ENCODE results near the gene DIP2C.

DIP2C gene

GRCh38 chr10:567869-568268 lies 121.6 kb downstream of the DIP2C start:
- DNase-seq = no peak

- no peak for DNase-seq
Observed at GRCh38 chr10:566241-566885, 123.1 kb downstream of the DIP2C start.

- no peak for DNase-seq
Observed at GRCh38 chr10:565676-566075, 123.8 kb downstream of the DIP2C start.

- no peak for DNase-seq
Observed at GRCh38 chr10:565146-565545, 124.3 kb downstream of the DIP2C start.

- no peak for DNase-seq
Observed at GRCh38 chr10:563827-564226, 125.6 kb downstream of the DIP2C start.

GRCh38 chr10:562142-562541 lies 127.3 kb downstream of the DIP2C start:
- DNase-seq = no peak

GRCh38 chr10:561721-562120 lies 127.7 kb downstream of the DIP2C start:
- DNase-seq = no peak

- DNase-seq = no peak
Observed at GRCh38 chr10:560314-560992, 129.0 kb downstream of the DIP2C start.

- DNase-seq = no peak
Observed at GRCh38 chr10:559767-560047, 129.8 kb downstream of the DIP2C start.

- no peak for DNase-seq
Observed at GRCh38 chr10:558891-559766, 130.3 kb downstream of the DIP2C start.

- no peak for DNase-seq
Observed at GRCh38 chr10:558364-558763, 131.1 kb downstream of the DIP2C start.

GRCh38 chr10:557792-558328 lies 131.6 kb downstream of the DIP2C start:
- DNase-seq = no peak

- DNase-seq = no peak
Observed at GRCh38 chr10:556971-557637, 132.4 kb downstream of the DIP2C start.

GRCh38 chr10:555682-556350 lies 133.7 kb downstream of the DIP2C start:
- no peak for DNase-seq

- no peak for DNase-seq
Observed at GRCh38 chr10:555281-555680, 134.2 kb downstream of the DIP2C start.

- DNase-seq = no peak
Observed at GRCh38 chr10:554182-554848, 135.2 kb downstream of the DIP2C start.

GRCh38 chr10:553233-553632 lies 136.2 kb downstream of the DIP2C start:
- DNase-seq = no peak

GRCh38 chr10:552679-553078 lies 136.8 kb downstream of the DIP2C start:
- DNase-seq = no peak

- DNase-seq = no peak
Observed at GRCh38 chr10:551373-552252, 137.9 kb downstream of the DIP2C start.

- DNase-seq = no peak
Observed at GRCh38 chr10:550665-551372, 138.6 kb downstream of the DIP2C start.

Measured in NCI-H226 (cell line).